UCSD-AML1 (cell line): ENCODE results near the gene PAK6.

Source experiments
- DNase-seq: peaks from one replicate; lab custom pipeline; 2025; ENCODE audit not compliant: unreplicated experiment; lab: John Stamatoyannopoulos, UW

The PAK6 gene

GRCh38 chr15:40238532-40239403 lies at the start of gene PAK6:
TSS of gene PAK6 (plus strand) at chr15:40239063. CDS start at chr15:40264786, 25,723 bp downstream.
- no peak for DNase-seq

GRCh38 chr15:40190591-40190990 lies 48.3 kb upstream of the PAK6 start:
- no peak for DNase-seq

DNA sequence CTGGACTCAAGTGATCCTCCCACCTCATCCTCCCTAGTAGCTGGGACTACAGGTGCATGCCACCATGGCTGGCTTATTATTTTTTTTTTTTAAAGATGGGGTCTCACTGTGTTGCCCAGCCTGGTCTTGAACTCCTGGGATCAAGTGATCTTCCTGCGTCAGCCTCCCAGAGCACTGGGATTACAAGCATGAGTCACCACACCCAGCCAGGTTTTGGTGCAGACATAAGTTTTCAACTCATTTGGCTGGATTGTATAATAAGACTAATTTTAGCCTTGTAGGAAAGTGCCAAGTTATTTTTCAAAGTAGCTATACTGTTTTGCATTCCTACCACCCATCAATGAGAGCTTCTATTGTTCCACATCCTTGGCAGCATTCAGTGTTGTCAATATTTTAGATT lies 45.9 kb upstream of the PAK6 start:
- no peak for DNase-seq

DNA sequence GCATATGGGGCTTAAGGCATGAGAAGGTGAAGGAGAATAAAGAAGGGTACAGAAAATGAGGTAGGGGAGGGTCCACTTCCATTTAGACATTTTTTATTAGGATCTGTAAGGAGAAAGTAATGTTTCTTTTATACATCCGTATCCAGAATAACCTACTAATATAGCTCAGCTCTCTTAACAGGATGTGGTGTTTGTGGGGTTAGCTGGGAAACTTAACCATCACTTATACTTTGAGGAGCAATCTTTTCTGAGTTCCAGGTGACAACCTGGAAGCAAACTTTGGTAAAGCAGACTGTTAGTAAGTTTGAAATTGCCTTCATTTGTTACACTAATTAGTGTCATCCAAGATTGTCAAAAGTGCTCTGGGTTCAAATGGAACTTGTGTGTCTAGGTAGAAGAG lies 41.4 kb upstream of the PAK6 start:
- no peak for DNase-seq

GRCh38 chr15:40198355-40199085 lies 40.3 kb upstream of the PAK6 start:
- no peak for DNase-seq

DNA sequence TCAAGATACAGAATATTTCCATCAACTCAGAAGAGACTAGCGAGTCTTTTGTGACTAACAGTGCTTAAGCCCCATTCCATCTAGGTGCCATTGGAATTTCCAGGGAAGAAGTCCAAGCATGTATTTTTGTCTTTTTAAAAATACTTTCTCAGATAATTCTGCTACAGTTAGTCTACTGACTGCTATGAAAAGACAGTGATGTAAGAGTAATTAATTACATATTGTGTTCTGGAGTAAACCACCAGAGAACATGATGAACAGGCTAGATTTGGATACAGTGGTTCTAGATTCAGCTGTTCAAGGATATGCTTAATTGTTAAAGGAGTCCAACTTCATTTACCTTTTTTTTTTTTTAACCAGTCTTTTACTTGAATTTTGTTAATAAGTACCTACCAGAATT lies 34.8 kb upstream of the PAK6 start:
- no peak for DNase-seq

GRCh38 chr15:40217166-40217824 lies 21.6 kb upstream of the PAK6 start:
- no peak for DNase-seq

- no peak for DNase-seq
Observed at GRCh38 chr15:40219801-40220200, 19.1 kb upstream of the PAK6 start.

GRCh38 chr15:40222131-40222530 lies 16.7 kb upstream of the PAK6 start:
- DNase-seq = no peak

- DNase-seq = no peak
Observed at GRCh38 chr15:40226736-40227135, 12.1 kb upstream of the PAK6 start.

DNA sequence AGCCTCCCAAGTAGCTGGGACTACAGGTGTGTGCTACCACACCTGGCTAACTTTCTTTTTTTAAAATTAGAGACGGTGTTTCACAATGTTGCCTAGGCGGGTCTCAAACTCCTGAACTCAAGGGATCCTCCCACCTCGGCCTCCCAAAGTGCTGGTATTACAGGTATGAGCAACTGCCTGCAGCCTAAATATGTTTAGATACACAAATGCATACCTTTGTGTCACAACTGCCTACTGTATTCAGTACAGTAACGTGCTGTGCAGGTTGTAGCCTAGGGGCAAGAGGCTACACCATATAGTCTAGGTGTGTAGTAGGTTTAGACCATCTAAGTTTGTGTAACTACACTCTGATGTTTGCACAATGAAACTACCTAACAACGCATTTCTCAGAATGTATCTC lies 9.5 kb upstream of the PAK6 start:
- no peak for DNase-seq

DNA sequence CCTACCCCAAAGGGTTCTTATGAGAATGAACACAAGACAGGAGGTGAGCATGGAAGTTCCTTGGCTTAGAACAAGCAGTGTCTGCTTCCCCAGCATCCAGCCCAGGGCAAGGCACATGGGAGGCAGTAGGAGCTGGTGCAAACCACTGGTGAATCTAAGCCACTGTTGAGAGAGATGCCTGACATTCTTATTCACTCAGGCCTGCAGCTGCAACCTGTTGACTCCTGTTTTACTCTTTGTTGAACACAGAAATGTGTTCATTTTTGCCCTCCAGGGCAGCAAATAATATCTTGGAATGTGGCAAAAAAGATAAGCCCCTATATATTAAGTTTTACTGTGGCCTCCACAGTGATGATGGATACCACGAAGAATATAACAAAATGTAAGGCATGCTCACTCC lies 8.9 kb upstream of the PAK6 start:
- no peak for DNase-seq

DNA sequence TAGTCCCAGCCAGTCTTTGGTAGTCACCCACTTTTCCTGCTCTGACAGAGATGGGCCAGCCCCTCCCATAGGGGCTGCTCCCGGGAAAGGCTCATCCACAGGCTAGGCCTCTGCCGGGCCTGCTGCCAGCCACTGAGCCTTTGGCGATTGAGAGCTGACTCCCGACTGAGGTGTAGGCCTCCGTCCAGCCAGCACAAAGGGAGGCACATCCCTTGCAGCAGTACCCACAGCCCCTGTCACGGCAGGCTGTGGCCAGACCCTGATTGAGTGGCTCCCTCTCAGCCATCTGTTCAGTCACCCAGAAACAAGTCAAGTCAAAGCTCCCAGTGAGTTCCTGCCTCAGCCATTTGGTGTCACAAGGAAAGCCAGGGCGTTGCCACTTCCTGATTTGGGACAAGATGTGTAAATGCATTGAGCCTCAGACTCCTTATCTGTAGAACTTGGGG lies 6.2 kb upstream of the PAK6 start:
- DNase-seq = peak; percentile 51

GRCh38 chr15:40233727-40234577 lies 4.9 kb upstream of the PAK6 start:
- peak; percentile 48 for DNase-seq

DNA sequence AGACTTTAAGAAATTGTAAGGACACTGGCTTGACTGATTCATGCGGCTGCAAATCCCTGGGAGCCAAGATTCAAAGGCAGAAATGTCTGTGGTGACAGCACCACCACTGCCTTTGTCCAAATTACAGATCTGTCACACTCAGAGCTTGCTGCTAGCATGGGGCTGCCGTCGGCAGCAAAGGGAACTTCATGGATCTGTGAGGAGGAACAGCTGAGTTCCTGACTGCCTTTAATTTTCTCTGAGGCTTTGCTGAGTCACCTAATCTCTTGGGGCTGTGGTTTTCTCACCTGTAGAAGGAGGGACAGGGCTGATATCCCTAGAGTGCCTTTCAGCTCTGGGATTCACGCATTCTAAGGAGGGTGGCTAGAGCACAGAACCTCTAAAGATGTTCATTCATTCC lies 4.1 kb upstream of the PAK6 start:
- no peak for DNase-seq

DNA sequence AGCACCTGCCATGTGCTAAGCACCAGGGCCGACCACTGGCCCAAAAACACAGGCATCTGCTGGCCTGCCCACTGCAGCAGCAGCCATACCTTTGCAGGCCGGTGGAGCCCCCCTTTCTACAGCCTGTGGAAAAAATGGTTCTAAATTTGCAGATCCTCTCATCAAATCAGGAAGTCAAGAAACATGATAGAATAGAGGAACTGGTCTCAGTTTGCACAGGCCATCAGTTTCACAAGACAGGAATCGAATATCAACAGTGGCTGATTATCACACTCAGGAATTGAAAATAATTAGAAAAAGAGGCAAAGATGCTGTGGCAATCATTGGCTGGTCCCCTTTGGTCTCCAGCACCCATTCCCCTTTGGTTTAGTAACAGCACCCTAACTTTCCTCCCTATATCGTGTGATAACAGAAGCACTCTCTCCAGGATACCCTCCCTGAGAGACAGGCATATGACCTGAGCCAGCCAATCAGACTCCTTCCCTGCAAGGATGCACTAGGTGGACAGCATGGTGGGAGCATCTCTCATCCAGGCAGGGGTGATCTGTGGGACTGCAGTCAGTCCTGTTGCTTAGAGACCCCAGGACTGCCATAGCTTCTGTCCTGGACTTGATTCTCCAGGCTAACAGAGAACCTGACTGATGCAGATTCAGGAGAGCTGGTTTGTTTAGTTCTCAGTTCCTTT lies 3.5 kb upstream of the PAK6 start:
- DNase-seq = no peak

DNA sequence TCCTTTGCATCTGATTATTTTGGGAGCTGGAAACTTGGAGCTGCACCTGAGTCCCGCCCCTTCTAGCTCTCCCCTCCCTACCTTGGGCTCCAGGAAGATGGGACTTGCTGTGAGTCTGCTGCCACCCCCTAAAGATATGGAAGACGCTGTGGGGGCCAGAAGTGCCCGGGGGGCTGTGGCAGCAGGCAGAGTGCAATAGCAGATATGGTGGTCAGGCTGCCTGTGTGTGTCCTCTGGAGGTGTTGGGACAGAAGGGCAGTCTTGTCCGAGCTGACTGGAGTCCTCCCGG lies 485 bp downstream of the PAK6 start:
- DNase-seq = no peak

GRCh38 chr15:40239693-40240618 lies 1.1 kb downstream of the PAK6 start:
- DNase-seq = no peak

DNA sequence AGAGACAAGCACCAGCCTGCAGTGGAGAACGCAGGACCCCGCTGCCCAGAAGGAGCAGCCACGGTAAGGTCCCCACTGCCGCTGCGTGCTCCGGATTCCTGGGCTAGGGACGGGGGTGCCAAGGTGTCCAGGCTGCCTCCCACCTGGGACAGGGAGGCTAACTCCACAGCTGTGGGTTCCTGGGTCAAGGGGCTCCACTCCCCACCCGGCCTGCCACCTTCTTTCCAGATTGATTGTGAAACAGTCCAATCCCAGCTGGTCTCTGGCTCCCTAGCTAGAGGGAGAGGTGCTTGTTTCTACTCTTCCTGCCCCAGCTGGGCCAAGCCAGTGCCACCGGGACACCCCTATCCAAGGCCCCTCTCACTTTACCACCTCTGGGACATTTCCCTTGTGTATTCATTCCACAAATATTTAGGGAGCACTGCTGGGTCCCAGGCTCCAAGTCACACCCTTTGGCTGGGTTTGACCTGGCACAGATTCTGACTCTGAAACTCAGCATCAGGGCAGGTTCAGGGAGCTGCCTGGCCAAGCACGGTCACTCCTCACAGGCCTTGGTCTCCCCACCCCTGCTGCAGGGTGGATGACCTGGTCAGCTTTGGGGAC lies 1.9 kb downstream of the PAK6 start:
- no peak for DNase-seq
